ENCODE results near the gene TLNRD1.
A peak's percentile ranks its signal among the peaks of the same experiment; 100 is the strongest.

Gene TLNRD1

DNA sequence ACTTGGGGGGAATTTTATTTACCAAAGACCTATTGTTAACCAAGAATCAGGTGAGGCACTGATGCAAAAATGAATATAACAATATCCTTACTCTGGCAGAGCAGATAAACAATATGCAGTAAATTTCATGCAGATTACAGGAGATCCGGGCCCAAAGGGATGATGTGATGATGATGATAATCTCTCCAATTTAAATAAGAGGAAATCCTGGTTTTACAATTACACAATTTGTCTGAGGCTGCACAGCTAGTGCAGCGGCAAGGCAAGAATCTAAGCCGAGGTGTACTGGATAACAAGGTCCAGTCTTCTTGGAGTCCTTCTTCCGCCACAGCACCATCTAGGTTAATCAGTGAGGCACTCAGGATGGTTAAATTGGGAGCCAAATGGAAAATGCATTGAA, 8.7 kb upstream of the TLNRD1 start:
- Histone ChIP-seq H3K27ac (ENCODE audit: low read length) (no peak overlapping the region), H3F3A (ENCODE audit: insufficient read depth, low read length) (peaks cover 5% of the 10 kb centered on the region; the same call in 1 of the 2 replicates), H3K4me2 (ENCODE audit: low read depth, low read length) (no peak overlapping the region), H3K36me3 (replicated peaks; ENCODE audit: insufficient read depth, low read length) (no peaks in the 10 kb centered on the region), H3K9ac (ENCODE audit: low read length) (no peak overlapping the region), H3K79me2 (ENCODE audit: low read length) (peaks cover 26% of the 10 kb centered on the region), H3K4me3 (ENCODE audit: low read length) (no peak overlapping the region), H4K20me1 (ENCODE audit: insufficient read depth, low read length) (no peaks in the 10 kb centered on the region), H3K9me3 (replicated peaks; ENCODE audit: insufficient read depth, low read length) (no peaks in the 10 kb centered on the region), H3K27me3 (replicated peaks; ENCODE audit: insufficient read depth, low read length) (no peaks in the 10 kb centered on the region), H3K9me2 (replicated peaks; ENCODE audit: insufficient read depth, low read length) (no peaks in the 10 kb centered on the region), H2AFZ (ENCODE audit: low read length) (no peak overlapping the region), H3K4me1 (ENCODE audit: low read length) (peaks cover 30% of the 10 kb centered on the region)
- DNase-seq, result no peak
- TF ChIP-seq EZH2 (optimal IDR thresholded peaks at IDR 0.05; ENCODE audit: low read depth, low read length) (no peak), EZH2phosphoT487 (IDR thresholded peaks at IDR 0.05; ENCODE audit: low read length) (no peak)
- TF ChIP-seq, protein P1, sequence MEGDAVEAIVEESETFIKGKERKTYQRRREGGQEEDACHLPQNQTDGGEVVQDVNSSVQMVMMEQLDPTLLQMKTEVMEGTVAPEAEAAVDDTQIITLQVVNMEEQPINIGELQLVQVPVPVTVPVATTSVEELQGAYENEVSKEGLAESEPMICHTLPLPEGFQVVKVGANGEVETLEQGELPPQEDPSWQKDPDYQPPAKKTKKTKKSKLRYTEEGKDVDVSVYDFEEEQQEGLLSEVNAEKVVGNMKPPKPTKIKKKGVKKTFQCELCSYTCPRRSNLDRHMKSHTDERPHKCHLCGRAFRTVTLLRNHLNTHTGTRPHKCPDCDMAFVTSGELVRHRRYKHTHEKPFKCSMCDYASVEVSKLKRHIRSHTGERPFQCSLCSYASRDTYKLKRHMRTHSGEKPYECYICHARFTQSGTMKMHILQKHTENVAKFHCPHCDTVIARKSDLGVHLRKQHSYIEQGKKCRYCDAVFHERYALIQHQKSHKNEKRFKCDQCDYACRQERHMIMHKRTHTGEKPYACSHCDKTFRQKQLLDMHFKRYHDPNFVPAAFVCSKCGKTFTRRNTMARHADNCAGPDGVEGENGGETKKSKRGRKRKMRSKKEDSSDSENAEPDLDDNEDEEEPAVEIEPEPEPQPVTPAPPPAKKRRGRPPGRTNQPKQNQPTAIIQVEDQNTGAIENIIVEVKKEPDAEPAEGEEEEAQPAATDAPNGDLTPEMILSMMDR (IDR thresholded peaks at IDR 0.05; ENCODE audit: low read length), result no peak

DNA sequence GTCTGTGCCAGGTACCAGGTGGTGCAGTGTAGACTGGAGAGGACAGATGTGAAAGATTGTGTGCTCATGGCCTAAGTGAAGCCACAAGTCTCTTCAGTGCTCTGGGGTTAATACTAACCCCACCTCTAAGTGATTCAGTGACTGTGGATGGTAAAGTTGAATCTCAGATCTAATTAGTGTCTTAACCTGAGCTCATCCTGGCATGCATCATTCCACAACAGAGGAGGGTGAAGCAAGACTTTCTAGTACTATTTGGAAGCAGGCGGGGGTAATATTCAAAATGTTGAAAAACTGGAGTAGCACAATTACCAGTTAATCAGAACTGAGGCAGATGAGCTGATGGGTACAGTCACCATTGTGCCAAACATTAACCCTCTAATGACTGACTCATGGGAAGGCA, 8.3 kb upstream of the TLNRD1 start:
- TF ChIP-seq EZH2 (optimal IDR thresholded peaks at IDR 0.05; ENCODE audit: low read depth, low read length) (no peak), EZH2phosphoT487 (IDR thresholded peaks at IDR 0.05; ENCODE audit: low read length) (no peak)
- TF ChIP-seq, protein P1 (IDR thresholded peaks at IDR 0.05; ENCODE audit: low read length), result no peak

GRCh38 chr15:80996247-80996646, 4.5 kb upstream of the TLNRD1 start:
- no peak overlapping the region for H2AFZ ChIP-seq (ENCODE audit: low read length)
- TF ChIP-seq, protein P1 (IDR thresholded peaks at IDR 0.05; ENCODE audit: low read length), result peak; percentile 69
- TF ChIP-seq EZH2 (optimal IDR thresholded peaks at IDR 0.05; ENCODE audit: low read depth, low read length), result no peak
- no peak overlapping the region for H3K27ac ChIP-seq (ENCODE audit: low read length)
- H3K36me3 ChIP-seq (replicated peaks; ENCODE audit: insufficient read depth, low read length), result no peaks in the 10 kb centered on the region
- H3K9ac ChIP-seq (ENCODE audit: low read length), result no peak overlapping the region
- H3K79me2 ChIP-seq (ENCODE audit: low read length), result 0 out of 2 replicates have a peak, but pooled peaks cover 6% of the 10 kb centered on the region
- peaks cover 23% of the 10 kb centered on the region for H3F3A ChIP-seq (ENCODE audit: insufficient read depth, low read length)
- no peak overlapping the region for H3K4me3 ChIP-seq (ENCODE audit: low read length)
- H3K9me3 ChIP-seq (replicated peaks; ENCODE audit: insufficient read depth, low read length), result no peaks in the 10 kb centered on the region
- H3K4me2 ChIP-seq (ENCODE audit: low read depth, low read length), result no peak overlapping the region
- H3K4me1 ChIP-seq (ENCODE audit: low read length), result peaks cover 22% of the 10 kb centered on the region
- H3K27me3 ChIP-seq (replicated peaks; ENCODE audit: insufficient read depth, low read length), result no peaks in the 10 kb centered on the region
- no peaks in the 10 kb centered on the region for H3K9me2 ChIP-seq (replicated peaks; ENCODE audit: insufficient read depth, low read length)
- DNase-seq, result peak; percentile 44
- no peaks in the 10 kb centered on the region for H4K20me1 ChIP-seq (ENCODE audit: insufficient read depth, low read length)

More for the DNA sequence above, 8.3 kb upstream of the TLNRD1 start:
- no peaks in the 10 kb centered on the region for H3K27me3 ChIP-seq (replicated peaks; ENCODE audit: insufficient read depth, low read length)
- H3K4me3 ChIP-seq (ENCODE audit: low read length), result no peak overlapping the region
- peaks cover 30% of the 10 kb centered on the region for H3K4me1 ChIP-seq (ENCODE audit: low read length)
- no peaks in the 10 kb centered on the region for H3K9me2 ChIP-seq (replicated peaks; ENCODE audit: insufficient read depth, low read length)
- H3K36me3 ChIP-seq (replicated peaks; ENCODE audit: insufficient read depth, low read length), result no peaks in the 10 kb centered on the region
- no peaks in the 10 kb centered on the region for H3K9me3 ChIP-seq (replicated peaks; ENCODE audit: insufficient read depth, low read length)
- no peak overlapping the region for H2AFZ ChIP-seq (ENCODE audit: low read length)
- no peak for DNase-seq
- peaks cover 5% of the 10 kb centered on the region; the same call in 1 of the 2 replicates for H3F3A ChIP-seq (ENCODE audit: insufficient read depth, low read length)
- H4K20me1 ChIP-seq (ENCODE audit: insufficient read depth, low read length), result no peaks in the 10 kb centered on the region
- H3K27ac ChIP-seq (ENCODE audit: low read length), result no peak overlapping the region
- peaks cover 21% of the 10 kb centered on the region for H3K79me2 ChIP-seq (ENCODE audit: low read length)
- no peak overlapping the region for H3K4me2 ChIP-seq (ENCODE audit: low read depth, low read length)
- no peak overlapping the region for H3K9ac ChIP-seq (ENCODE audit: low read length)
